ENCODE results near the gene GRPEL1. TPM values are rescaled to one million over a fixed set of nuclear protein-coding genes. Genes with fewer than 3 reads are reported as not detected.

Gene GRPEL1
- total RNA-seq, 1 experiment from 2014 or later, result 80.1 TPM

- H3K36me3 ChIP-seq (ENCODE audit: control insufficient read depth in 1 of 2, insufficient read depth in 2 of 2, low read length in 2 of 2), result no peaks in the 10 kb centered on the region
- no peak overlapping the region for H3K4me3 ChIP-seq (replicated peaks in 1 of 2; ENCODE audit: low read depth in 1 of 2, low read length in 2 of 2)
- DNase-seq (ENCODE audit: low read depth, low spot score), result no peak
- BruUV-seq (replicated peaks), result no TSS peak
- intact Hi-C loops (cut with micrococcal nuclease), result no loop called here
- peaks cover 16 to 39% of the 10 kb centered on the region in 2 experiments for H3K4me1 ChIP-seq (ENCODE audit: control insufficient read depth in 1 of 2, insufficient read depth in 2 of 2, low read length in 2 of 2)
- no peaks in the 10 kb centered on the region for H3K9me3 ChIP-seq (ENCODE audit: control insufficient read depth in 1 of 2, insufficient read depth in 1 of 2, low read depth in 1 of 2, low read length in 2 of 2)
- H3K9me2 ChIP-seq (ENCODE audit: insufficient read depth), result no peaks in the 10 kb centered on the region
- no peak overlapping the region for H2AFZ ChIP-seq (ENCODE audit: low read depth, low read length, poor library complexity, severe bottlenecking)
- no peaks in the 10 kb centered on the region for H4K20me1 ChIP-seq (ENCODE audit: insufficient read depth)
- H3K27me3 ChIP-seq (ENCODE audit: insufficient read depth, low read length), result no peaks in the 10 kb centered on the region
- H3K9ac ChIP-seq (ENCODE audit: low read length), result no peak overlapping the region
- TF ChIP-seq EGR1 (IDR thresholded peaks at IDR 0.05; ENCODE audit: low read depth), result no peak
- TF ChIP-seq SP1 (IDR thresholded peaks at IDR 0.05; ENCODE audit: low read depth), result no peak
- TF ChIP-seq EZH2phosphoT487 (IDR thresholded peaks at IDR 0.05; ENCODE audit: borderline replicate concordance), result no peak
- TF ChIP-seq SIN3A (IDR thresholded peaks at IDR 0.05; ENCODE audit: low read depth), result no peak
- TF ChIP-seq SRF (IDR thresholded peaks at IDR 0.05; ENCODE audit: low read depth), result no peak
- no peak for TF ChIP-seq ELF1 (IDR thresholded peaks at IDR 0.05; ENCODE audit: borderline replicate concordance, low read depth)
- TF ChIP-seq CTCF (IDR thresholded peaks at IDR 0.05 in 2 of 3, conservative IDR thresholded peaks at IDR 0.05 in 1 of 3; ENCODE audit: borderline replicate concordance in 1 of 3, insufficient read depth in 1 of 3, low read depth in 2 of 3, low read length in 2 of 3), result no peak
- no peak for TF ChIP-seq ATF3 (IDR thresholded peaks at IDR 0.05)
- TF ChIP-seq POLR2AphosphoS5 (IDR thresholded peaks at IDR 0.05; ENCODE audit: low read depth, low read length), result no peak
- no peak for TF ChIP-seq JUND (IDR thresholded peaks at IDR 0.05)
- TF ChIP-seq ZNF274 (IDR thresholded peaks at IDR 0.05; ENCODE audit: low read depth, low read length), result no peak
- no peak for TF ChIP-seq ZFX (IDR thresholded peaks at IDR 0.05)
- TF ChIP-seq EZH2 (IDR thresholded peaks at IDR 0.05), result no peak
- no peak for TF ChIP-seq REST (IDR thresholded peaks at IDR 0.05; ENCODE audit: low read depth)
- TF ChIP-seq CBX3 (IDR thresholded peaks at IDR 0.05; ENCODE audit: low read depth), result no peak
- no peak for TF ChIP-seq RAD21 (IDR thresholded peaks at IDR 0.05; ENCODE audit: low read depth)
- no peak for TF ChIP-seq TCF7L2 (IDR thresholded peaks at IDR 0.05; ENCODE audit: borderline replicate concordance, extremely low read depth, insufficient read depth, insufficient read length)
- no peak for TF ChIP-seq CEBPB (IDR thresholded peaks at IDR 0.05; ENCODE audit: low read depth)
- TF ChIP-seq ZBTB33 (IDR thresholded peaks at IDR 0.05; ENCODE audit: extremely low read depth, insufficient replicate concordance, low read length), result no peak
- ChIA-PET RAD21 (ENCODE audit: low non-redundant PET in 1 of 2, low total read pairs in 2 of 2, uncharacterized antibody in 2 of 2, unreplicated experiment in 2 of 2) (no interaction called here), CTCF (no interaction called here), POLR2A (no interaction called here)
- H3K4me2 ChIP-seq (ENCODE audit: low read length), result no peak overlapping the region
- H3K79me2 ChIP-seq (ENCODE audit: insufficient read depth, low read length), result peaks cover 23% of the 10 kb centered on the region
- ATAC-seq, result no peak
- H3K27ac ChIP-seq (ENCODE audit: low read depth, low read length), result no peak overlapping the region
These were observed 27.1 kb downstream of the GRPEL1 start for GRCh38 chr4:7040765-7041164.

All from HCT116 (cell line).